Heart left ventricle (tissue), 13 donors: ENCODE measurements around the gene STC2.

Experiments used
- CTCF ChIP-seq, 12 donors: fragments of 200-600 bp; sonication (generic) in 4 of 12; IDR thresholded peaks; one replicate each; pipeline versions ENCODE4 v1.5.0 to v1.8.0; 2018 to 2022; ENCODE audit warnings: antibody characterized with exemption in 12 of 12, mild to moderate bottlenecking in 5 of 12
- POLR2A ChIP-seq, 2 donors: fragments of 450-650 bp; IDR thresholded peaks; one replicate each; pipeline ENCODE4 v1.6.1; 2017; ENCODE audit warnings: antibody characterized with exemption in 2 of 2, mild to moderate bottlenecking in 2 of 2, moderate library complexity in 2 of 2
- donor health status: ischemic (EF 13 %, LVEDD 7.1; RV severe dilation, severe dysfunction).
- donor health status: DM: no; HTN: yes; CAD: no.
- donor health status: DM: no; HTN: no; CAD: no.
- donor health status: ischemic (EF 25% LVEDD 6.9; RV normal size, moderate dysfunction).
- donor health status: ischemic (EF 25% LVEDD 5.7; RV mildly dilated, moderate dysfunction).
- donor health status: ischemic (EF 35%, LVEDD 5.7; RV mildly dilated, moderate dysfunction).
- donor health status: nonischemic (EF 11% LVEDD 7.7; RV severe dilation, severe dysfunction).
- donor health status: DM: yes; HTN: yes; CAD: no.
- donor health status: PGD.
- donor health status: ischemic (EF 29% LVEDD 5.4; RV normal size, mild dysfunction).
- donor health status: nonischemic (EF 23%, LVEDD 6.1; RV moderate dilation, normal function).

- no peak for TF ChIP-seq CTCF (IDR thresholded peaks at IDR 0.05)
- no peak for TF ChIP-seq POLR2A (IDR thresholded peaks at IDR 0.05)
Observed at GRCh38 chr5:173352366-173353349, 24.4 kb upstream of the STC2 start.
